Measurements from ENCODE around the gene RHOD.

DNA sequence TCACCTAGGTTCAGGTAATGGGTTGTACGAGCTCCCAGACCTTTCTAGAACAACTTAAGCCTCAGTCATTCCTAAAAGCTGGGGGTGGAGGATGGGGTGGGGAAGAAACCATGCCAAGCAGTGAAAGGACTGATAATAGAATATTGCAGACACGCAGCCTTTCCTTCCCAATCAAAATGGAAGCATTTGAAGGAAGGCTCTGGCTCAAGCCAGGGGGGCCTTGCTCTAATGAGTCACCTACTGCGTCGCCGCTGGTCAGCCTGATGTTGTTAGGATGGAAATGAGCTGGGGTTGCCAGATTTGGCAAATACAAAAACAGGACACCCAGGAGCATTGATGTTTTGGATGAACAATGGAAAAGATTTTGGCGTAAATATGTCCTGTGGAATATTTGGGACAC is 27.5 kb upstream of the RHOD start:
- no peak for TF ChIP-seq YY1 (IDR thresholded peaks at IDR 0.05; ENCODE audit: low read depth)
- TF ChIP-seq TAF1 (IDR thresholded peaks at IDR 0.05; ENCODE audit: low read depth), result no peak
- no peak for TF ChIP-seq FOXM1 (IDR thresholded peaks at IDR 0.05; ENCODE audit: borderline replicate concordance, low read depth)
- TF ChIP-seq, protein P1, sequence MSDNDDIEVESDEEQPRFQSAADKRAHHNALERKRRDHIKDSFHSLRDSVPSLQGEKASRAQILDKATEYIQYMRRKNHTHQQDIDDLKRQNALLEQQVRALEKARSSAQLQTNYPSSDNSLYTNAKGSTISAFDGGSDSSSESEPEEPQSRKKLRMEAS (IDR thresholded peaks at IDR 0.05), result no peak
- TF ChIP-seq CEBPB (IDR thresholded peaks at IDR 0.05), result no peak
- no peak for TF ChIP-seq TEAD4 (IDR thresholded peaks at IDR 0.05)
- TF ChIP-seq NFIC (IDR thresholded peaks at IDR 0.05), result no peak
- no peak for TF ChIP-seq CREB1 (IDR thresholded peaks at IDR 0.05; ENCODE audit: low read depth)
